Testis (tissue), 2 donors: ENCODE results near the gene C20orf202.

Experiments
- CTCF ChIP-seq, 3 experiments: fragments of 450-650 bp in 2 of 3; fragments of 200-600 bp in 1 of 3; sonication (generic) in 1 of 3; IDR thresholded peaks; one replicate each; pipeline ENCODE4 v1.5.1; 2016 to 2019; ENCODE audit warnings: antibody characterized with exemption in 3 of 3, mild to moderate bottlenecking in 2 of 3, moderate library complexity in 1 of 3
- POLR2A ChIP-seq: fragments of 450-650 bp; IDR thresholded peaks from one replicate; pipeline ENCODE4 v1.6.1; 2017; ENCODE audit warnings: antibody characterized with exemption, mild to moderate bottlenecking, moderate library complexity

GRCh38 chr20:1196634-1197033 is 6.6 kb upstream of the C20orf202 start:
- TF ChIP-seq CTCF (IDR thresholded peaks at IDR 0.05) (no peak), POLR2A (no peak)
